ENCODE results near the gene PRKAR2B.

GRCh38 chr7:107016312-107016711 is 28.2 kb upstream of the PRKAR2B start:
- TF ChIP-seq EZH2 (IDR thresholded peaks at IDR 0.05; ENCODE audit: borderline replicate concordance) = no peak
- TF ChIP-seq, protein P1, sequence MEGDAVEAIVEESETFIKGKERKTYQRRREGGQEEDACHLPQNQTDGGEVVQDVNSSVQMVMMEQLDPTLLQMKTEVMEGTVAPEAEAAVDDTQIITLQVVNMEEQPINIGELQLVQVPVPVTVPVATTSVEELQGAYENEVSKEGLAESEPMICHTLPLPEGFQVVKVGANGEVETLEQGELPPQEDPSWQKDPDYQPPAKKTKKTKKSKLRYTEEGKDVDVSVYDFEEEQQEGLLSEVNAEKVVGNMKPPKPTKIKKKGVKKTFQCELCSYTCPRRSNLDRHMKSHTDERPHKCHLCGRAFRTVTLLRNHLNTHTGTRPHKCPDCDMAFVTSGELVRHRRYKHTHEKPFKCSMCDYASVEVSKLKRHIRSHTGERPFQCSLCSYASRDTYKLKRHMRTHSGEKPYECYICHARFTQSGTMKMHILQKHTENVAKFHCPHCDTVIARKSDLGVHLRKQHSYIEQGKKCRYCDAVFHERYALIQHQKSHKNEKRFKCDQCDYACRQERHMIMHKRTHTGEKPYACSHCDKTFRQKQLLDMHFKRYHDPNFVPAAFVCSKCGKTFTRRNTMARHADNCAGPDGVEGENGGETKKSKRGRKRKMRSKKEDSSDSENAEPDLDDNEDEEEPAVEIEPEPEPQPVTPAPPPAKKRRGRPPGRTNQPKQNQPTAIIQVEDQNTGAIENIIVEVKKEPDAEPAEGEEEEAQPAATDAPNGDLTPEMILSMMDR (IDR thresholded peaks at IDR 0.05; ENCODE audit: poor library complexity) = no peak
- no peak for TF ChIP-seq EZH2phosphoT487 (IDR thresholded peaks at IDR 0.05; ENCODE audit: low read depth, severe bottlenecking, unreplicated experiment)

Measured in hepatocyte (in vitro differentiated cells).